Kidney glomerular epithelial cell (primary cell): Measurements from ENCODE around the gene IFT88.

Source experiments
- DNase-seq: peaks from one replicate; lab custom pipeline; 2025; lab: John Stamatoyannopoulos, UW

IFT88 gene

GRCh38 chr13:20686863-20687579 lies 120.1 kb downstream of the IFT88 start:
- DNase-seq: no peak

GRCh38 chr13:20689291-20689690 lies 122.3 kb downstream of the IFT88 start:
- no peak for DNase-seq

GRCh38 chr13:20691616-20692015 lies 124.7 kb downstream of the IFT88 start:
- DNase-seq: no peak

GRCh38 chr13:20696073-20696472 lies 129.1 kb downstream of the IFT88 start:
- DNase-seq: no peak

- DNase-seq: no peak
These were observed 132.8 kb downstream of the IFT88 start for GRCh38 chr13:20699715-20700114.

GRCh38 chr13:20700288-20700687 lies 133.3 kb downstream of the IFT88 start:
- no peak for DNase-seq

- DNase-seq: no peak
These were observed 134.5 kb downstream of the IFT88 start for GRCh38 chr13:20701461-20701860.

- DNase-seq: no peak
These were observed 135.6 kb downstream of the IFT88 start for GRCh38 chr13:20702530-20702914.

GRCh38 chr13:20702915-20703779 lies 136.2 kb downstream of the IFT88 start, which contains the start of gene IL17D:
TSS of gene IL17D (plus strand) at chr13:20703699. CDS start at chr13:20704002, 303 bp downstream.
- no peak for DNase-seq

- peak; percentile 45 for DNase-seq
These were observed 137.0 kb downstream of the IFT88 start for GRCh38 chr13:20703780-20704458.

GRCh38 chr13:20704459-20705069 lies 137.6 kb downstream of the IFT88 start:
- no peak for DNase-seq

GRCh38 chr13:20706661-20707060 lies 139.7 kb downstream of the IFT88 start:
- no peak for DNase-seq

GRCh38 chr13:20708216-20708615 lies 141.3 kb downstream of the IFT88 start:
- DNase-seq: no peak

- DNase-seq: no peak
These were observed 142.4 kb downstream of the IFT88 start for GRCh38 chr13:20709369-20709768.

GRCh38 chr13:20709782-20710181 lies 142.8 kb downstream of the IFT88 start:
- DNase-seq: no peak

GRCh38 chr13:20711301-20712044 lies 144.5 kb downstream of the IFT88 start:
- DNase-seq: no peak

- DNase-seq: no peak
These were observed 146.0 kb downstream of the IFT88 start for GRCh38 chr13:20713014-20713376.

- DNase-seq: no peak
These were observed 146.8 kb downstream of the IFT88 start for GRCh38 chr13:20713751-20714150.

GRCh38 chr13:20714161-20714560 lies 147.2 kb downstream of the IFT88 start:
- no peak for DNase-seq

- no peak for DNase-seq
These were observed 147.8 kb downstream of the IFT88 start for GRCh38 chr13:20714563-20715329.

- no peak for DNase-seq
These were observed 148.4 kb downstream of the IFT88 start for GRCh38 chr13:20715330-20715712.
